Esophagus squamous epithelium (tissue), 4 donors: Measurements from ENCODE around the gene SNPH.

ENCODE experiments used
- CTCF ChIP-seq, 6 experiments: fragments of 450-650 bp in 4 of 6; fragments of 200-600 bp in 2 of 6; sonication (generic) in 2 of 6; IDR thresholded peaks; one replicate each; pipeline ENCODE4 v1.5.1; 2016 to 2019; ENCODE audit warnings: antibody characterized with exemption in 6 of 6, mild to moderate bottlenecking in 4 of 6, moderate library complexity in 4 of 6
- POLR2A ChIP-seq, 4 donors: fragments of 450-650 bp; IDR thresholded peaks; one replicate each; pipeline ENCODE4 v1.6.1; 2017; ENCODE audit warnings: antibody characterized with exemption in 4 of 4, mild to moderate bottlenecking in 4 of 4, moderate library complexity in 3 of 4

GRCh38 chr20:1273366-1273765 lies 7.3 kb downstream of the SNPH start:
- TF ChIP-seq CTCF (IDR thresholded peaks at IDR 0.05) (no peak), POLR2A (IDR thresholded peaks at IDR 0.05) (no peak)
